Thoracic aorta (tissue), 2 donors: ENCODE data around the gene CASKIN2. TPM values are rescaled to one million over a fixed set of nuclear protein-coding genes. Genes with fewer than 3 reads are reported as not detected.

Experiments
- ATAC-seq: fragments of 150-250 bp; one replicate; pipeline ENCODE4 v1.8.0; 2017; ENCODE audit warnings: low read depth; ENCODE audit not compliant: insufficient number of reproducible peaks, low FRiP score
- DNase-seq: peaks from one replicate; pipeline ENCODE4 v3.0.0-alpha.2; 2020; ENCODE audit warnings: low spot score
- H3K27ac ChIP-seq, 2 donors: fragments of 200-600 bp; sonication (generic); 1 replicate in 1 of 2; 2 replicates in 1 of 2; pipeline ENCODE4 v1.5.1; 2016; ENCODE audit warnings: mild to moderate bottlenecking in 2 of 2, moderate library complexity in 2 of 2
- H3K27me3 ChIP-seq: fragments of 200-600 bp; sonication (generic); replicated peaks from 2 replicates; pipeline ENCODE4 v1.6.0; 2016; ENCODE audit warnings: mild to moderate bottlenecking; ENCODE audit not compliant: insufficient read depth
- H3K36me3 ChIP-seq: fragments of 200-600 bp; sonication (generic); one replicate; pipeline ENCODE4 v1.5.1; 2016
- H3K4me1 ChIP-seq, 2 donors: fragments of 200-600 bp; sonication (generic); 1 replicate in 1 of 2; 2 replicates in 1 of 2; pipeline versions ENCODE4 v1.5.1 to v1.6.0; 2016; ENCODE audit warnings: low read depth in 2 of 2, mild to moderate bottlenecking in 1 of 2; ENCODE audit not compliant: control insufficient read depth in 1 of 2
- H3K4me3 ChIP-seq: fragments of 200-600 bp; sonication (generic); 2 replicates; pipeline ENCODE4 v1.5.1; 2016; ENCODE audit warnings: mild to moderate bottlenecking
- H3K9me3 ChIP-seq: fragments of 200-600 bp; sonication (generic); 2 replicates; pipeline ENCODE4 v1.5.1; 2016
- CTCF ChIP-seq: fragments of 200-600 bp; sonication (generic); IDR thresholded peaks from one replicate; pipeline ENCODE4 v1.5.1; 2019; ENCODE audit warnings: antibody characterized with exemption
- total RNA-seq, 2 donors: library from RNA; depleted of rRNA; stranded (reverse); fragments of >200 nt; gene quantifications; one replicate each; pipeline versions ENCODE4 v1.1.0 to v1.2.3, GENCODE V29; 2016

Gene CASKIN2
- total RNA-seq, 2 donors from 2014 or later = 26.0 to 32.4 TPM

- Histone ChIP-seq H3K9me3 (no peaks in the 10 kb centered on the region), H3K36me3 (peaks cover 56% of the 10 kb centered on the region), H3K27ac (no peak overlapping the region), H3K4me1 (peaks cover 5 to 35% of the 10 kb centered on the region in 2 donors), H3K27me3 (no peaks in the 10 kb centered on the region), H3K4me3 (no peak overlapping the region)
- ATAC-seq (no peak), DNase-seq (no peak)
- TF ChIP-seq CTCF = no peak
Measured at GRCh38 chr17:75498039-75498725, 17.2 kb downstream of the CASKIN2 start.

GRCh38 chr17:75496005-75496404 lies 19.3 kb downstream of the CASKIN2 start:
- Histone ChIP-seq H3K27ac (no peak overlapping the region), H3K27me3 (no peaks in the 10 kb centered on the region), H3K36me3 (peaks cover 75% of the 10 kb centered on the region), H3K4me3 (no peak overlapping the region), H3K9me3 (no peaks in the 10 kb centered on the region), H3K4me1 (peaks cover 0 to 18% of the 10 kb centered on the region in 2 donors)
- ATAC-seq (no peak), DNase-seq (no peak)
- no peak for TF ChIP-seq CTCF

GRCh38 chr17:75494326-75494877 lies 20.9 kb downstream of the CASKIN2 start:
- no peak overlapping the region for H3K4me3 ChIP-seq
- H3K4me1 ChIP-seq = peaks cover 0 to 16% of the 10 kb centered on the region in 2 donors
- no peaks in the 10 kb centered on the region for H3K27me3 ChIP-seq
- H3K27ac ChIP-seq = no peak overlapping the region
- TF ChIP-seq CTCF = no peak
- DNase-seq (no peak), ATAC-seq (no peak)
- H3K36me3 ChIP-seq = peaks cover 70% of the 10 kb centered on the region
- no peaks in the 10 kb centered on the region for H3K9me3 ChIP-seq

- Histone ChIP-seq H3K4me3 (no peak overlapping the region), H3K27me3 (no peaks in the 10 kb centered on the region), H3K4me1 (peaks cover 0 to 11% of the 10 kb centered on the region in 2 donors), H3K27ac (no peak overlapping the region), H3K9me3 (no peaks in the 10 kb centered on the region), H3K36me3 (peaks cover 68% of the 10 kb centered on the region)
- no peak for TF ChIP-seq CTCF
- ATAC-seq = no peak
- DNase-seq = no peak
Measured at GRCh38 chr17:75493476-75494129, 21.7 kb downstream of the CASKIN2 start.

GRCh38 chr17:75492555-75493168 lies 22.7 kb downstream of the CASKIN2 start:
- H3K9me3 ChIP-seq = no peaks in the 10 kb centered on the region
- no peak overlapping the region for H3K27ac ChIP-seq
- no peaks in the 10 kb centered on the region for H3K27me3 ChIP-seq
- H3K4me1 ChIP-seq = peaks cover 0 to 16% of the 10 kb centered on the region in 2 donors
- H3K4me3 ChIP-seq = no peak overlapping the region
- no peak for DNase-seq
- H3K36me3 ChIP-seq = peaks cover 59% of the 10 kb centered on the region
- TF ChIP-seq CTCF = no peak
- no peak for ATAC-seq
